ENCODE data around the gene ALS2.

Gene ALS2

DNA sequence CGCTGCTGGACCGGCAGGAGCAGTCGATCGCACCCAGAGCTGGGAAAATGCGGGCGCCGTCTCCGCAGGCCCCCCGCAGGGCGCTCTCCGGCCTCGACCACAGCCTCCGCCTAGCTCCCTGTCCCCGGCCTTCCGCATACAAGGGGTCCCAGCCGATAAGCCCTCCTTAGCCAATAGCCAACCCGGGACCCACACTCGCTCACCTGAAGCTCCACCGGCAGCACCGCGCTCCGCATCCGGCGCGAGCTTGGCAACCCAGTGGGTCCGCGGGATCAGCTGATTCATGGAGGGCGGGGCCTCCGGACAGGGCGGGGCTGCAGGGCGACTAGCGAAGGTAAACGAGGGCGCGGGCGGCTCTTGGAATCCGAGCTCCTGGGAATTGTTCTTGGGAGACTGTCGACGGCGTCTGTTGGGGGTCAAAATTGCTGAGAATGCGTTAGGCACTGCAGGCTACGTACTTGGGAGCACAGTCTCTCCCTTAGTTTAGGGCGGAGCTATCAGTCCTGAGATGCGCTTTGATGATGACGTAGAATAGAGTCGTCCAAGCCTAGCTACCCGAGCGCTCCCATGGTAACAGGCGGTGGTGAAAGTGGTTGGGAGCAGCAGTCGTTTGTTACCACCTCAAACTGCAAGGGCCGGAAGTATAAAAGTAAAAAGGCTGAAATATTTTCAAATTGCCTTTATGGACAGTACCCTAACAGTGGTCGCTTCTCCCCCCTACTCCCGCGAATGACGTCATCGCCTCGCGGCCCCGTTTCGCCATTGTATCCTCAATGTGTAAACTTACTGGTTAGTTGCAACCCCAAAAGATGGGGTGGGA is at the start of gene ALS2:
Gene ALS2, minus strand, starts transcription at position 260 of the 820 bp plus-strand sequence. CDS start 12,048 bp downstream, outside the sequence.
- peak; percentile 46 for TF ChIP-seq POLR2A (IDR thresholded peaks at IDR 0.05; ENCODE audit: extremely low read depth, insufficient read length)
- TF ChIP-seq, protein P1, sequence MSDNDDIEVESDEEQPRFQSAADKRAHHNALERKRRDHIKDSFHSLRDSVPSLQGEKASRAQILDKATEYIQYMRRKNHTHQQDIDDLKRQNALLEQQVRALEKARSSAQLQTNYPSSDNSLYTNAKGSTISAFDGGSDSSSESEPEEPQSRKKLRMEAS (IDR thresholded peaks at IDR 0.05; ENCODE audit: low read depth, low read length) = 0 out of 2 replicates have a peak, but pooled peaks have one; percentile 8
- TF ChIP-seq, protein P2, sequence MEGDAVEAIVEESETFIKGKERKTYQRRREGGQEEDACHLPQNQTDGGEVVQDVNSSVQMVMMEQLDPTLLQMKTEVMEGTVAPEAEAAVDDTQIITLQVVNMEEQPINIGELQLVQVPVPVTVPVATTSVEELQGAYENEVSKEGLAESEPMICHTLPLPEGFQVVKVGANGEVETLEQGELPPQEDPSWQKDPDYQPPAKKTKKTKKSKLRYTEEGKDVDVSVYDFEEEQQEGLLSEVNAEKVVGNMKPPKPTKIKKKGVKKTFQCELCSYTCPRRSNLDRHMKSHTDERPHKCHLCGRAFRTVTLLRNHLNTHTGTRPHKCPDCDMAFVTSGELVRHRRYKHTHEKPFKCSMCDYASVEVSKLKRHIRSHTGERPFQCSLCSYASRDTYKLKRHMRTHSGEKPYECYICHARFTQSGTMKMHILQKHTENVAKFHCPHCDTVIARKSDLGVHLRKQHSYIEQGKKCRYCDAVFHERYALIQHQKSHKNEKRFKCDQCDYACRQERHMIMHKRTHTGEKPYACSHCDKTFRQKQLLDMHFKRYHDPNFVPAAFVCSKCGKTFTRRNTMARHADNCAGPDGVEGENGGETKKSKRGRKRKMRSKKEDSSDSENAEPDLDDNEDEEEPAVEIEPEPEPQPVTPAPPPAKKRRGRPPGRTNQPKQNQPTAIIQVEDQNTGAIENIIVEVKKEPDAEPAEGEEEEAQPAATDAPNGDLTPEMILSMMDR (IDR thresholded peaks at IDR 0.05; ENCODE audit: low read depth, low read length) = no peak
- TF ChIP-seq MYC (IDR thresholded peaks at IDR 0.05; ENCODE audit: low read depth, low read length) = peak; percentile 24; the same call in 1 of the 2 replicates
- H3K4me3 ChIP-seq (ENCODE audit: low read depth, low read length) = peak within 1 kb of the TSS; percentile 90
- peak; percentile 98 for DNase-seq (ENCODE audit: low read depth)

DNA sequence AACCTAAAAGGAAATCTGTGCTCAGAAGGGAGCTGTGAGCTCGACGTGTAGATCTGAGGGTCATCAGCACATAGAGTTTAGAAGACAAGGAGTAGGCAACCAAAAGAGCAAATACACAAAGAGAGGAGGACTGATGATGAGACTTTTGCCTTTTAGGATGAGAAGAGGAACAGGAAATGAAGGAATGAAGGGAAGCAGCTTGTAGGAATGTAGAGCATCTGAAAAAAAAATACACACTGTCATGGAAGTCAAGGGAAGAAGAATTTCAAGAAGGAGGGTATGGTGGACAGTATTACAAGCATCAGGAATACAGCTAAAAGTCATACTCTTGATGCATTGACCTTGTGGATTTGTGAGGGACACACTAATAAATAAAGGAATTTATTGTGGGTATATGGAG is 47.5 kb upstream of the ALS2 start:
- H3K4me3 ChIP-seq (ENCODE audit: low read depth, low read length) = no peak overlapping the region
- no peak for TF ChIP-seq MYC (IDR thresholded peaks at IDR 0.05; ENCODE audit: low read depth, low read length)
- no peak for TF ChIP-seq POLR2A (IDR thresholded peaks at IDR 0.05; ENCODE audit: extremely low read depth, insufficient read length)
- TF ChIP-seq, protein P1 (IDR thresholded peaks at IDR 0.05; ENCODE audit: low read depth, low read length) = no peak
- TF ChIP-seq, protein P2 (IDR thresholded peaks at IDR 0.05; ENCODE audit: low read depth, low read length) = no peak
- no peak for DNase-seq (ENCODE audit: low read depth)

DNA sequence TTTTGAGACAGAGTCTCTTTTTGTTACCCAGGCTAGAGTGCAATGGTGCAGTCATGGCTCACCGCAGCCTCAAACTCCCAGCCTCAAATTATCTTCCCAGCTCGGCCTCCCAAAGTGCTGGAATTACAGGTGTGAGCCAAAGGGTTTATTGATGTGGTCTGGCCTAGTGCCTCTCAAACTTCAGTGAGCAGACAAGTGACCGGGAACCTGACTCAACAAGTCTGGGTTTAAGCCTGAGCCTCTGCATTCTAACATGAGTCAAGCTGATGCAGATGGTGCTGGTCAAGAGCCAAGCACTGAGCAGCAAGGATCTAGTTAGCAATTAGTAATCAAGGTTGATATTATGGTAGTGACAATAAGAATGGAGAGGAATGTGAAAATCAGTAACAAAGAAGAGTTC is 46.9 kb upstream of the ALS2 start:
- TF ChIP-seq, protein P1 (IDR thresholded peaks at IDR 0.05; ENCODE audit: low read depth, low read length) = no peak
- no peak for TF ChIP-seq POLR2A (IDR thresholded peaks at IDR 0.05; ENCODE audit: extremely low read depth, insufficient read length)
- TF ChIP-seq MYC (IDR thresholded peaks at IDR 0.05; ENCODE audit: low read depth, low read length) = no peak
- TF ChIP-seq, protein P2 (IDR thresholded peaks at IDR 0.05; ENCODE audit: low read depth, low read length) = no peak
- no peak for DNase-seq (ENCODE audit: low read depth)
- H3K4me3 ChIP-seq (ENCODE audit: low read depth, low read length) = no peak overlapping the region

DNA sequence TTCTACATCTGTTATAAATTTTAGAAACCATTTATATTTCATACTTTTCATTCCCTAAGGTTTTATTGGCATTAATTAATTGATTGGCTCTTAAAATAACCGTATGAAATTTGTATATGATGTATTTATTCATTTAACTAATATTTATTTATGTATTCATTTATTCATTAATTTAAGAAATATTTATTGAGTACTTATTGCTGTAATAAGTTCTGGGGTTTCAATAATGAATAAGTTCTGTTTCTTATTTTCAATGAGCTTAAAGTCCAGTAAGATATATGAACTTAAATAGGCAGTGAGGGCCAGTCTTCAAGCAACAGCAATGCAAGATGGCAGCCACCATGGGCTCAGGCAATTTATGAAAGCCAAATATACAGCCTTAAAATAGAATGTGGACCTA is 43.5 kb upstream of the ALS2 start:
- no peak for TF ChIP-seq MYC (IDR thresholded peaks at IDR 0.05; ENCODE audit: low read depth, low read length)
- no peak for TF ChIP-seq POLR2A (IDR thresholded peaks at IDR 0.05; ENCODE audit: extremely low read depth, insufficient read length)
- TF ChIP-seq, protein P2 (IDR thresholded peaks at IDR 0.05; ENCODE audit: low read depth, low read length) = no peak
- TF ChIP-seq, protein P1 (IDR thresholded peaks at IDR 0.05; ENCODE audit: low read depth, low read length) = no peak
- no peak overlapping the region for H3K4me3 ChIP-seq (ENCODE audit: low read depth, low read length)
- no peak for DNase-seq (ENCODE audit: low read depth)

DNA sequence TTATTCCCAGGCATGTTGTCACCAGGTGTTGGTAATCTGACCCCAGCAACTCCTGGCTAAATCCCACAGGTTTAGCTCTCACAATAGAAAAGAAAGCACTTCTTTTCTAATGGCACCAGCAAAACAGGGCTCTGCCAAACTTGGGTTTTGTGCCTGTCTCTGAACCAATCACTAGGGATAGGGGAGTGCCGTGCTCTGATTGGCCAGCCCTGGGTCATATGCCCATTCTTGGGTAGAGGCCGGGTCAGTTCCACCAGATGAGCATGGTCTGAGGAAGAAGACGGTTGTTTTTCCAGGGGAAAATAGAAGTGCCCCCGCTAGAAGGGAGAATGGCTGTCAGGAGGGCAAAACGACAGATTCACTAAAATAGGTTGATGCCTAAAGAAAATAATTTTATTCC is 40.3 kb upstream of the ALS2 start:
- no peak overlapping the region for H3K4me3 ChIP-seq (ENCODE audit: low read depth, low read length)
- TF ChIP-seq, protein P2 (IDR thresholded peaks at IDR 0.05; ENCODE audit: low read depth, low read length) = no peak
- no peak for TF ChIP-seq MYC (IDR thresholded peaks at IDR 0.05; ENCODE audit: low read depth, low read length)
- TF ChIP-seq, protein P1 (IDR thresholded peaks at IDR 0.05; ENCODE audit: low read depth, low read length) = no peak
- no peak for TF ChIP-seq POLR2A (IDR thresholded peaks at IDR 0.05; ENCODE audit: extremely low read depth, insufficient read length)
- no peak for DNase-seq (ENCODE audit: low read depth)

All from NB4 (cell line).